Tibial artery (tissue), 4 donors: ENCODE data around the gene COTL1.

Source experiments
- DNase-seq, 2 donors: peaks; one replicate each; pipeline ENCODE4 v3.0.0-alpha.2; 2019
- H3K27ac ChIP-seq, 2 donors: fragments of 200-600 bp; sonication (generic) in 1 of 2; 1 replicate in 1 of 2; 2 replicates in 1 of 2; pipeline ENCODE4 v1.5.1; 2018 to 2019; ENCODE audit warnings: mild to moderate bottlenecking in 1 of 2
- H3K27me3 ChIP-seq, 2 donors: fragments of 200-600 bp; sonication (generic) in 1 of 2; one replicate each; pipeline versions ENCODE4 v1.5.1 to v1.6.0; 2016 to 2019
- H3K36me3 ChIP-seq, 3 donors: fragments of 200-600 bp; sonication (generic) in 2 of 3; one replicate each; pipeline ENCODE4 v1.5.1; 2016 to 2019; ENCODE audit warnings: mild to moderate bottlenecking in 2 of 3
- H3K4me1 ChIP-seq, 4 donors: fragments of 200-600 bp; sonication (generic) in 2 of 4; 1 replicate in 3 of 4; 2 replicates in 1 of 4; pipeline ENCODE4 v1.5.1; 2016 to 2019
- H3K4me3 ChIP-seq, 2 donors: fragments of 200-600 bp; sonication (generic) in 1 of 2; 1 replicate in 1 of 2; 2 replicates in 1 of 2; pipeline ENCODE4 v1.5.1; 2018 to 2019; ENCODE audit warnings: mild to moderate bottlenecking in 2 of 2
- H3K9me3 ChIP-seq, 3 donors: fragments of 200-600 bp; sonication (generic) in 1 of 3; one replicate each; pipeline ENCODE4 v1.5.1; 2016 to 2019
- CTCF ChIP-seq, 2 experiments: fragments of 200-600 bp in 1 of 2; fragments of 450-650 bp in 1 of 2; IDR thresholded peaks; one replicate each; pipeline ENCODE4 v1.5.1; 2017 to 2019; ENCODE audit warnings: antibody characterized with exemption in 2 of 2, mild to moderate bottlenecking in 1 of 2, moderate library complexity in 1 of 2
- intact Hi-C: fragments of 100-400 bp; cut with DNase I; formaldehyde crosslinking; loops from one replicate; pipeline ENCODE4 v1.15.0; 2023; ENCODE audit warnings: low total_unique reads

The COTL1 gene

GRCh38 chr16:84656649-84657048, 38.8 kb upstream of the COTL1 start:
- H3K27ac ChIP-seq = no peak overlapping the region
- no peaks in the 10 kb centered on the region for H3K9me3 ChIP-seq
- peaks cover 50 to 99% (median 72%) of the 10 kb centered on the region in 3 donors for H3K36me3 ChIP-seq
- TF ChIP-seq CTCF (IDR thresholded peaks at IDR 0.05) = no peak
- intact Hi-C loops = no loop called here
- H3K4me1 ChIP-seq = peaks cover 0 to 25% (median 6%) of the 10 kb centered on the region in 4 donors
- DNase-seq = no peak
- H3K4me3 ChIP-seq = no peak overlapping the region
- H3K27me3 ChIP-seq = no peaks in the 10 kb centered on the region

GRCh38 chr16:84654998-84655397, 37.1 kb upstream of the COTL1 start:
- peak overlapping the region in 1 of 2 donors; percentile 39 for H3K27ac ChIP-seq
- no peak for DNase-seq
- H3K9me3 ChIP-seq = no peaks in the 10 kb centered on the region
- H3K4me1 ChIP-seq = peaks cover 0 to 29% (median 10%) of the 10 kb centered on the region in 4 donors
- no peak for TF ChIP-seq CTCF (IDR thresholded peaks at IDR 0.05)
- peaks cover 34 to 88% (median 56%) of the 10 kb centered on the region in 3 donors for H3K36me3 ChIP-seq
- intact Hi-C loops = no loop called here
- no peaks in the 10 kb centered on the region for H3K27me3 ChIP-seq
- H3K4me3 ChIP-seq = no peak overlapping the region

- Histone ChIP-seq H3K36me3 (peaks cover 27 to 80% (median 48%) of the 10 kb centered on the region in 3 donors), H3K27ac (no peak overlapping the region), H3K4me1 (peaks cover 0 to 36% (median 17%) of the 10 kb centered on the region in 4 donors), H3K4me3 (no peak overlapping the region), H3K27me3 (no peaks in the 10 kb centered on the region), H3K9me3 (no peaks in the 10 kb centered on the region)
- no peak for TF ChIP-seq CTCF (IDR thresholded peaks at IDR 0.05)
- DNase-seq = no peak
- intact Hi-C loops = no loop called here
Measured at GRCh38 chr16:84654238-84654637, 36.4 kb upstream of the COTL1 start.

- Histone ChIP-seq H3K27ac (no peak overlapping the region), H3K36me3 (peaks cover 16 to 64% (median 31%) of the 10 kb centered on the region in 3 donors), H3K27me3 (no peaks in the 10 kb centered on the region), H3K9me3 (no peaks in the 10 kb centered on the region), H3K4me3 (no peak overlapping the region), H3K4me1 (peaks cover 0 to 31% (median 19%) of the 10 kb centered on the region in 4 donors)
- TF ChIP-seq CTCF (IDR thresholded peaks at IDR 0.05) = no peak
- intact Hi-C loops = no loop called here
- DNase-seq = no peak
Measured at GRCh38 chr16:84652566-84652965, 34.7 kb upstream of the COTL1 start.

- Histone ChIP-seq H3K27me3 (no peaks in the 10 kb centered on the region), H3K36me3 (peaks cover 6 to 42% (median 19%) of the 10 kb centered on the region in 3 donors), H3K4me3 (no peak overlapping the region), H3K9me3 (no peaks in the 10 kb centered on the region), H3K4me1 (peaks cover 0 to 35% (median 20%) of the 10 kb centered on the region in 4 donors), H3K27ac (peak overlapping the region; percentile 90 to 92)
- intact Hi-C loops = no loop called here
- DNase-seq = no peak
- TF ChIP-seq CTCF (IDR thresholded peaks at IDR 0.05) = no peak
Measured at GRCh38 chr16:84650062-84650991, 32.4 kb upstream of the COTL1 start.
